ENCODE results near the gene SLC38A10.

- TF ChIP-seq POLR2AphosphoS5 (IDR thresholded peaks at IDR 0.05; ENCODE audit: low read depth, low read length), result no peak
- TF ChIP-seq SMC3 (IDR thresholded peaks at IDR 0.05; ENCODE audit: low read depth, low read length), result no peak
- no peak for TF ChIP-seq SIN3A (IDR thresholded peaks at IDR 0.05; ENCODE audit: borderline replicate concordance, low read depth, low read length)
- TF ChIP-seq, protein P1, sequence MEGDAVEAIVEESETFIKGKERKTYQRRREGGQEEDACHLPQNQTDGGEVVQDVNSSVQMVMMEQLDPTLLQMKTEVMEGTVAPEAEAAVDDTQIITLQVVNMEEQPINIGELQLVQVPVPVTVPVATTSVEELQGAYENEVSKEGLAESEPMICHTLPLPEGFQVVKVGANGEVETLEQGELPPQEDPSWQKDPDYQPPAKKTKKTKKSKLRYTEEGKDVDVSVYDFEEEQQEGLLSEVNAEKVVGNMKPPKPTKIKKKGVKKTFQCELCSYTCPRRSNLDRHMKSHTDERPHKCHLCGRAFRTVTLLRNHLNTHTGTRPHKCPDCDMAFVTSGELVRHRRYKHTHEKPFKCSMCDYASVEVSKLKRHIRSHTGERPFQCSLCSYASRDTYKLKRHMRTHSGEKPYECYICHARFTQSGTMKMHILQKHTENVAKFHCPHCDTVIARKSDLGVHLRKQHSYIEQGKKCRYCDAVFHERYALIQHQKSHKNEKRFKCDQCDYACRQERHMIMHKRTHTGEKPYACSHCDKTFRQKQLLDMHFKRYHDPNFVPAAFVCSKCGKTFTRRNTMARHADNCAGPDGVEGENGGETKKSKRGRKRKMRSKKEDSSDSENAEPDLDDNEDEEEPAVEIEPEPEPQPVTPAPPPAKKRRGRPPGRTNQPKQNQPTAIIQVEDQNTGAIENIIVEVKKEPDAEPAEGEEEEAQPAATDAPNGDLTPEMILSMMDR (IDR thresholded peaks at IDR 0.05), result no peak
These were observed 50.0 kb downstream of the SLC38A10 start for GRCh38 chr17:81245024-81245664.

Data from SK-N-SH (cell line).